Karpas-422 (cell line): Measurements from ENCODE around the gene MAP2K4. TPM values are rescaled to one million over a fixed set of nuclear protein-coding genes. Genes with fewer than 3 reads are reported as not detected.
"Not testable (repeated sequence)": the region's sequence is repeated elsewhere in the genome, so short reads cannot be mapped to it uniquely, and the experiment has no call there.

Experiments
- DNase-seq: peaks from one replicate; pipeline ENCODE4 v3.0.0-alpha.2; 2015
- H2AFZ ChIP-seq: fragments of 200-600 bp; sonication (generic); 2 replicates; pipeline ENCODE4 v1.6.1; 2014; ENCODE audit warnings: antibody characterized with exemption, low read length, mixed read lengths
- H3K27ac ChIP-seq: fragments of 200-600 bp; sonication (generic); 2 replicates; pipeline ENCODE4 v1.5.1; 2014; ENCODE audit warnings: mild to moderate bottlenecking, low read length, moderate library complexity
- H3K27me3 ChIP-seq: fragments of 200-600 bp; sonication (generic); 2 replicates; pipeline ENCODE4 v1.6.1; 2014; ENCODE audit warnings: low read length, mixed read lengths
- H3K36me3 ChIP-seq: fragments of 200-600 bp; sonication (generic); 2 replicates; pipeline ENCODE4 v1.6.1; 2014; ENCODE audit warnings: low read length, mixed read lengths; ENCODE audit not compliant: insufficient read depth
- H3K4me1 ChIP-seq: fragments of 200-600 bp; sonication (generic); 2 replicates; pipeline ENCODE4 v1.6.1; 2014; ENCODE audit warnings: mild to moderate bottlenecking, low read length, mixed read lengths
- H3K4me2 ChIP-seq: fragments of 200-600 bp; sonication (generic); 2 replicates; pipeline ENCODE4 v1.6.1; 2014; ENCODE audit warnings: low read length, low read depth, mild to moderate bottlenecking; ENCODE audit not compliant: poor library complexity, severe bottlenecking
- H3K4me3 ChIP-seq: fragments of 200-600 bp; sonication (generic); 2 replicates; pipeline ENCODE4 v1.5.1; 2014; ENCODE audit warnings: mild to moderate bottlenecking, antibody characterized with exemption, low read length, mixed read lengths
- H3K79me2 ChIP-seq: fragments of 200-600 bp; sonication (generic); 2 replicates; pipeline ENCODE4 v1.6.1; 2014; ENCODE audit warnings: mild to moderate bottlenecking, low read length, mixed read lengths
- H3K9ac ChIP-seq: fragments of 200-600 bp; sonication (generic); 2 replicates; pipeline ENCODE4 v1.6.0; 2014; ENCODE audit warnings: low read length
- H3K9me2 ChIP-seq: fragments of 200-600 bp; sonication (generic), shearing (Covaris generic); replicated peaks from 2 replicates; pipeline ENCODE4 v1.6.0; 2014; ENCODE audit warnings: mild to moderate bottlenecking, low read length, moderate library complexity; ENCODE audit not compliant: insufficient read depth
- H3K9me3 ChIP-seq: fragments of 300-700, 200-600 bp; sonication (generic); 2 replicates; pipeline ENCODE4 v1.6.1; 2014; ENCODE audit warnings: low read length, mixed read lengths
- H4K20me1 ChIP-seq: fragments of 200-600 bp; sonication (generic); 2 replicates; pipeline ENCODE4 v1.6.1; 2014; ENCODE audit warnings: mild to moderate bottlenecking, antibody characterized with exemption, low read length, low read depth; ENCODE audit not compliant: insufficient read depth
- total RNA-seq: library from RNA; depleted of rRNA; stranded (reverse); fragments of >200 nt; shearing (Covaris generic); gene quantifications from 2 replicates; pipeline ENCODE4 v1.2.3, GENCODE V29; 2014; ENCODE audit warnings: low replicate concordance; rRNA removed

Gene MAP2K4
- 16.4 and 29.7 TPM in 2 replicates for total RNA-seq

DNA sequence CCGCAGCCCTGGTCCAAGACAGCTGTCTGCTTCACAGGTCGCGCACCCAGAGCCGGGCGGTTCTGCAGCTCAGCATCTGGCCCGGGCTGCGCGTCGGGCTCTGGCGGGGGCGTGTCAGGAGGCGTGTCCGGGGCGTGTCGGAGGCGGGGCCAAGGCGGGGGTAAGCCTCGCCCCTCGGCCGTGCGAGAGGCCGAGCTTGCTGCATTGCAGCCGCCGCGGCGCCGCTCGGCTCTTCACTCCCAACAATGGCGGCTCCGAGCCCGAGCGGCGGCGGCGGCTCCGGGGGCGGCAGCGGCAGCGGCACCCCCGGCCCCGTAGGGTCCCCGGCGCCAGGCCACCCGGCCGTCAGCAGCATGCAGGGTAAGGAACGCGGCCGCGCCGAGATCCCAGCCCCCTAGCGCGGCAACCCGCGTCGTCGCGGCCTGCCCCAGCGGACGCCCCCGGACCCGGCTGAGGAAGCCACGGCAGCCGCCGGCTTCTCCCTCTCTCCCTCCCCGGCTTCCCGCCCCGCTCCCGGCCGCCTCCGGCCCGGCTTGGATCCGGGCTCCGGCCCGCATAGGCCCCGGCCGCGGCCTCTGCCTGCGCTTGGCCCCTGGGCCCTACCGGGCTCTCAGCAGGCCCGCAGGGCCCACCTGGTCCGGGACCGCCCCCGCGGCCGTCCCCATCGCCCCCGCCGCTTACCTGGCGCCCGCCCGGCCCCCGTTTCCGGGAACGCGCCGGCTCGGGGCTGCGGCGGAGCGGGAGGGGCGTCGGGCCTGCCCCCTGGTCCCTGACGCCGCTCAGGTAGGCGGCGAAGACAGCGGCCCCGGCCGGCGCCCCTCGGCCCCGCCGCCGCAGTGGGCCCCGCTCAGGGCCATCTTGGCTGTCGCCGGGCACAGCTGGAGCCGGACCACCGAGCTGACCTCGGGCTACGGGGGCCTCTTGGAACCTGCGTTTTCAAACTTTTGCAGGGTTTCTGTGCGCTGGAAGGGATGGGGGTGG is at the start of gene MAP2K4:
MAP2K4 (plus strand) TSS at position 236 of the 981 bp plus-strand sequence; CDS start at position 246, 10 bp downstream.
- Histone ChIP-seq H3K27me3 (no peaks in the 10 kb centered on the region; the same call in 1 of the 2 replicates), H3K4me1 (peaks cover 16% of the 10 kb centered on the region), H3K4me2 (peak within 1 kb of the TSS; percentile 91), H3K9ac (peak within 1 kb of the TSS; percentile 89), H3K4me3 (peak within 1 kb of the TSS; percentile 81), H3K79me2 (peaks cover 44% of the 10 kb centered on the region), H3K36me3 (no peaks in the 10 kb centered on the region), H3K27ac (no peak within 1 kb of the TSS), H4K20me1 (peaks cover 39% of the 10 kb centered on the region), H3K9me3 (no peaks in the 10 kb centered on the region), H2AFZ (no peak within 1 kb of the TSS), H3K9me2 (no peaks in the 10 kb centered on the region)
- DNase-seq: peak; percentile 96

DNA sequence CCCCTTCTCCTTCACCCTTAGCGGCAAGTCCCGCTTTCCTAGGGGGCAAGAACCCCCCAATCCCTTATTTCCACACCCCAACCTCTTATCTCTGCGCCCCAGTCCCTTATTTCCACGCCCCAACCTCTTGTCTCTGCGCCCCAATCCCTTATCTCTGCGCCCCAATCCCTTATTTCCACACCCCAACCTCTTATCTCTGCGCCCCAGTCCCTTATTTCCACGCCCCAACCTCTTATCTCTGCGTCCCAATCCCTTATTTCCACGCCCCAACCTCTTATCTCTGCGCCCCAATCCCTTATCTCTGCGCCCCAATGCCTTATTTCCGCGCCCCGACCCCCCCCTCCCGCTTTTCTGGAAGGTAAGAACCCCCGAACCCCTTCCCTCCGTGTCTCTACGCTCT is 47.9 kb upstream of the MAP2K4 start:
- H3K4me1 ChIP-seq, H3K27me3 ChIP-seq, H3K27ac ChIP-seq, H2AFZ ChIP-seq, H3K4me2 ChIP-seq, H3K9me3 ChIP-seq, H4K20me1 ChIP-seq, H3K79me2 ChIP-seq, DNase-seq, H3K36me3 ChIP-seq, H3K4me3 ChIP-seq, H3K9me2 ChIP-seq, H3K9ac ChIP-seq: not testable (repeated sequence)

DNA sequence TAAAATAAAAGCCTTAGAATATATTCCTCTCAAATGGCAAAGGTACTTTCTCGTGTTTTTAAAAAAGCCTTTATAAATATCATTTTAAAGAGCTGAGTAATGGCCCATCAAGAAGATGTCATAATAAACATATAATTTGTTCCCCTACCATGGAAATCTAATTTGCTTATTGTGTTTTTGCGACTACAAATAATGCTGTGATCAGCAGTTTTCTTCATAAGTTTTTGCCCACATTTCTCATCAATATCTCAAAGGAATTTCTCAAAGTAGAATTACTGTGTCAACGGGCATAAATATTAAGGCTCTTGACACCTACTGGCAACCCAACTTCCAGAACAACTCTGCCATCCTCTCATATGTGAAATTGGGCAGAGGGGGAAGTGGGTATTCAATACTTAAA is 40.9 kb upstream of the MAP2K4 start:
- H3K4me1 ChIP-seq: no peaks in the 10 kb centered on the region
- peaks cover 2% of the 10 kb centered on the region; the same call in 1 of the 2 replicates for H3K79me2 ChIP-seq
- peaks cover 38% of the 10 kb centered on the region for H3K36me3 ChIP-seq
- H4K20me1 ChIP-seq: no peaks in the 10 kb centered on the region
- H3K27ac ChIP-seq: no peak overlapping the region
- H3K27me3 ChIP-seq: no peaks in the 10 kb centered on the region
- H3K4me3 ChIP-seq: no peak overlapping the region
- H3K9ac ChIP-seq: no peak overlapping the region
- no peak overlapping the region for H2AFZ ChIP-seq
- no peak overlapping the region for H3K4me2 ChIP-seq
- H3K9me2 ChIP-seq: no peaks in the 10 kb centered on the region
- no peaks in the 10 kb centered on the region for H3K9me3 ChIP-seq
- no peak for DNase-seq

DNA sequence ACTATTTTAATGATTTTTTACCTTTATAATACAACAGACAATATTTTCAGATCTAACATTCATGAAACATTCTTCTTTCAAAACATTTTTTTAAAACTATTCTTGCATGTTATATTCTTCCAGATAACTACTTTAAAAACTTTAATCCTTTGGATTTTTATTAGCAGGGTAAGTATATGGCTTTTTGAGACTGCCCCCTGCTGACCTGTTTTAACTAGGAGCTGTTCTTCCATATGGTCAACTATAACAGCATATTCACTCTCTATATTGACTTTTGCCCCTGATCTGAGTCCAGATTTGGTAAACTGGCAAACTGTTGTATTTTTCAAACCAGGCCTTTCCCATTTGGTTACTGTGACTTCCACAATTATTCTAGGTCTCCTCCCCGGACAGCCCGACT is 39.9 kb upstream of the MAP2K4 start:
- no peak for DNase-seq
- H3K36me3 ChIP-seq: peaks cover 38% of the 10 kb centered on the region
- H3K4me1 ChIP-seq: no peaks in the 10 kb centered on the region
- H3K27ac ChIP-seq: no peak overlapping the region
- no peaks in the 10 kb centered on the region for H4K20me1 ChIP-seq
- H2AFZ ChIP-seq: no peak overlapping the region
- no peak overlapping the region for H3K4me3 ChIP-seq
- H3K79me2 ChIP-seq: peaks cover 5% of the 10 kb centered on the region; the same call in 1 of the 2 replicates
- no peaks in the 10 kb centered on the region for H3K9me2 ChIP-seq
- H3K9me3 ChIP-seq: no peaks in the 10 kb centered on the region
- H3K4me2 ChIP-seq: no peak overlapping the region
- H3K27me3 ChIP-seq: no peaks in the 10 kb centered on the region
- no peak overlapping the region for H3K9ac ChIP-seq

DNA sequence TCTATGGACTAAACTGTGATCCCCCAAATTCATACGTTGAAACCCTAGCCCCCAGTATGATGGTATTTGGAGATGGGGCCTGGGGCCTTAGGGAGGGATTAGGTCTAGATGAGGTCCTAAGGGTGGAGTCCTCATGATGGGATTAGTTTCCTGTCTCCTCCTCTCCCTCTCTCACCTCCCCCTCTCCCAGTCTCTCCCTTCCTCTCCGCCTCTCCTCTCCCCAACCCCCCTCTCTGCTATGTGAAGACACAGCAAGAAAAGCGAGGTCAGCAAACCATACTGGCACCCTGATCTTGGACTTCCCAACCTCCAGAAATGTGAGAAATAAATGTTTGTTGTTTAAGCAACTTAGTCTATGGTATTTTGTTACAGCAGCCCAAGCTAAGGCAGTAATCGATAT is 38.8 kb upstream of the MAP2K4 start:
- Histone ChIP-seq H3K36me3 (peaks cover 37% of the 10 kb centered on the region), H2AFZ (no peak overlapping the region), H4K20me1 (no peaks in the 10 kb centered on the region), H3K27ac (no peak overlapping the region), H3K4me3 (no peak overlapping the region), H3K4me1 (no peaks in the 10 kb centered on the region), H3K9me3 (no peaks in the 10 kb centered on the region), H3K9me2 (no peaks in the 10 kb centered on the region), H3K27me3 (no peaks in the 10 kb centered on the region), H3K9ac (no peak overlapping the region), H3K4me2 (no peak overlapping the region), H3K79me2 (peaks cover 9% of the 10 kb centered on the region)
- DNase-seq: no peak

DNA sequence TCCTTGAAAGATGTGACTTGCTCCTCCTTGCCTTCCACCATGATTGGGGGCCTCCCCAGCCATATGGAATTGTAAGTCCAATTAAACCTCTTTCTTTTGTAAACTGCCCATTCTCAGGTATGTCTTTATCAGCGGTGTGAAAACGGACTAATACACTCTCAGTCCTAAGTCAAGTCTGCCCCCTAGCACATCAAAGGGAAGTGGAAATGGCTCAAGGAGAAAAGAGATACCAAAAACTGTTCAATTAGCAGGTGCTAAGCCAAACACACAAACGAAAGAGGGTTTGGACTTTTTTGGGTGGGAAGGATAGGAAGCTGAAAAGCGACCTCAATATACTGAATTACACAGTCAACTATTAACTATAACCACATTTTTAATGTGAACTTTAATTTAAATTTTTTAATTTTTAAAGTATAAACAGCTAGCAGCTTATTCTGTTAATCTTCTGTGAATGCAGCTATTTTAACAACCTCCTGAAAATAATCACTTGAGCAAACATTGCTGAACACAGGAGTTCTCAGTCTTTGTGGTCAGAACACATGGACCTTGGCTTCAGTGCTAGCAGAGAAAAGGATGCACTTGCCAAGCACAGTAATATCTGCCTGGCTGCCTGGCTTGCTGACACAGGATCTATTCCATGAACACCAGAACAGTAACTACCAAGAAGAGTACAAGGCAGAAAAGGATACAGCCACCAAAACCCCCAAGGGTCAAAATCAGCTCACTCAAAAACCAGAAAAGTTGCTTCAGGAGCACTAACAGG is 34.3 kb upstream of the MAP2K4 start:
- Histone ChIP-seq H3K36me3 (peaks cover 21% of the 10 kb centered on the region), H3K79me2 (peaks cover 16% of the 10 kb centered on the region), H3K27me3 (no peaks in the 10 kb centered on the region), H3K9me2 (no peaks in the 10 kb centered on the region), H3K27ac (no peak overlapping the region), H3K4me3 (no peak overlapping the region), H3K4me2 (no peak overlapping the region), H3K9me3 (no peaks in the 10 kb centered on the region), H4K20me1 (no peaks in the 10 kb centered on the region), H3K9ac (no peak overlapping the region), H3K4me1 (no peaks in the 10 kb centered on the region), H2AFZ (no peak overlapping the region)
- DNase-seq: no peak

DNA sequence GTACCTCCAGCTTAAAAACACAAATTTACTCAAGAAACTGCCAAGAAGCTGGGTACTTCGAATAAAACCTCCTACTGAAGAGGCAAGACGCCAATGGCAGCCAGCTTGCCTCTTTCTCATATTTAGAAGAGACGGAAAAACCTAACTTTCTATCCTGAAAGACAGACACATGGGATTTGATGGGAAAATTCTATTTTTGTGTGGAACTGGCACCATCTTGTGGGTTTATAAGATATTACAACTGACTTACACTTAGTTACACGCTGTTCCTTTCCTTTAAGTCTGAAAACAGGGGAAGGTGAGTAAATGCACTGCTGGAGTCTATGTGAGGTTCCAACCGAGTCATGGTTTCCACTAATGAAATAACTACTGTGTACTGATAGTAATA is 33.7 kb upstream of the MAP2K4 start:
- Histone ChIP-seq H3K27ac (no peak overlapping the region), H3K9me3 (no peaks in the 10 kb centered on the region), H3K4me3 (no peak overlapping the region), H3K9me2 (no peaks in the 10 kb centered on the region), H3K4me1 (no peaks in the 10 kb centered on the region), H3K9ac (no peak overlapping the region), H3K4me2 (no peak overlapping the region), H3K27me3 (no peaks in the 10 kb centered on the region), H3K36me3 (peaks cover 21% of the 10 kb centered on the region), H3K79me2 (peaks cover 16% of the 10 kb centered on the region), H2AFZ (no peak overlapping the region), H4K20me1 (no peaks in the 10 kb centered on the region)
- DNase-seq: no peak

DNA sequence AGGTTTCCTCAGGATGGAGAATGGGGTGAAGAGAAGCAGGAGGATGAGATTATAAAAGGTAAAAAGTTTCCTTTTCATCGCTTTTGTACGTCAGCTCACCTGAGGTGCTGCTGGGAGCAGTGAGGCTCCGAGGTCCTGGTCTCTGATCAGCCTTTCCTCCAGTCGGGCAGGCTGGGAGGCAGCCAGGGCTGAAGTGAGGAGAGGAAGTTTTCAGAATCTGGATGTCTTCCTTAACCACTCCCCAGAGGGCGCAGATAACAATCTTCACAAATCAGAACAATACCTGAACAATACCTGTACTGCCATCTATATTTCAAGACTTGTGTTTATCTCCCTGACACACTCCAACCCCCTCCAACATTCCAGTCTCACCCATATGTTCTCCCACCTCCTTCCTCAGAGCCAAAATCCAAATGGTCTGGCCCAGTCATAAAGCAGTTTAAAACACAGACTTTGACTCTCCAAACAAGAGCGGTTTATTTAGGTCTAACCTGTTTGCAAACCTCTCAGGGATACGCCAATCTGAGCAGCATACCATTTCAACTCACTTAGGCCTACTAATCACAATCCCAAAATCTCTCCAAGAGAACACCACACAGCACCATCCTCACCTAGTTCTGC is 30.2 kb upstream of the MAP2K4 start:
- peaks cover 5% of the 10 kb centered on the region; the same call in 1 of the 2 replicates for H3K36me3 ChIP-seq

More for the DNA sequence above, 30.2 kb upstream of the MAP2K4 start:
- no peaks in the 10 kb centered on the region for H3K9me2 ChIP-seq
- no peak overlapping the region for H3K4me3 ChIP-seq
- H3K79me2 ChIP-seq: peaks cover 24% of the 10 kb centered on the region
- no peak overlapping the region for H2AFZ ChIP-seq
- H3K4me2 ChIP-seq: no peak overlapping the region
- H3K9me3 ChIP-seq: no peaks in the 10 kb centered on the region
- no peak for DNase-seq
- no peak overlapping the region for H3K27ac ChIP-seq
- H3K9ac ChIP-seq: no peak overlapping the region
- H3K27me3 ChIP-seq: no peaks in the 10 kb centered on the region
- H4K20me1 ChIP-seq: no peaks in the 10 kb centered on the region
- H3K4me1 ChIP-seq: no peaks in the 10 kb centered on the region; the same call in 1 of the 2 replicates
